Astrocyte (in vitro differentiated cells and primary cell): ENCODE results near the gene SH3BP5L. TPM values are rescaled to one million over a fixed set of nuclear protein-coding genes. Genes with fewer than 3 reads are reported as not detected.
A peak's percentile ranks its signal among the peaks of the same experiment; 100 is the strongest.

Experiments
- DNase-seq: peaks from one replicate; pipeline ENCODE4 v3.0.0-alpha.2; 2010; ENCODE audit warnings: low read depth
- FAIRE-seq: peaks from 2 replicates; lab custom pipeline; 2011; peaks lifted over from hg19 to GRCh38; lab: Jason Lieb, UNC
- H2AFZ ChIP-seq: 2 replicates; pipeline ENCODE4 v1.6.0; 2012; ENCODE audit warnings: low read depth, low read length, inconsistent platforms
- H3K27ac ChIP-seq: 2 replicates; pipeline ENCODE4 v1.5.1; 2011; ENCODE audit warnings: low read depth, low read length, inconsistent platforms
- H3K27me3 ChIP-seq: 2 replicates; pipeline ENCODE4 v1.6.0; 2011; ENCODE audit warnings: low read length, inconsistent platforms; ENCODE audit not compliant: insufficient read depth
- H3K36me3 ChIP-seq: 2 replicates; pipeline ENCODE4 v1.5.1; 2011; ENCODE audit warnings: low read length, inconsistent platforms; ENCODE audit not compliant: insufficient read depth
- H3K4me1 ChIP-seq: 2 replicates; pipeline ENCODE4 v1.5.1; 2011; ENCODE audit warnings: low read length, inconsistent platforms; ENCODE audit not compliant: insufficient read depth
- H3K4me2 ChIP-seq: 2 replicates; pipeline ENCODE4 v1.6.0; 2012; ENCODE audit warnings: low read length, inconsistent platforms
- H3K4me3 ChIP-seq: 2 replicates; pipeline ENCODE4 v1.5.1; 2011; ENCODE audit warnings: low read depth, mild to moderate bottlenecking, low read length, inconsistent platforms; ENCODE audit not compliant: insufficient read depth
- H3K79me2 ChIP-seq: 2 replicates; pipeline ENCODE4 v1.6.0; 2012; ENCODE audit warnings: mild to moderate bottlenecking, low read length, inconsistent platforms; ENCODE audit not compliant: insufficient read depth
- H3K9ac ChIP-seq: 2 replicates; pipeline ENCODE4 v1.6.0; 2012; ENCODE audit warnings: mild to moderate bottlenecking, low read length, inconsistent platforms
- H3K9me3 ChIP-seq: 2 replicates; pipeline ENCODE4 v1.5.1; 2012; ENCODE audit warnings: low read depth, mild to moderate bottlenecking, low read length, inconsistent platforms; ENCODE audit not compliant: insufficient read depth
- H4K20me1 ChIP-seq: 2 replicates; pipeline ENCODE4 v1.6.0; 2012; ENCODE audit warnings: low read length, inconsistent platforms; ENCODE audit not compliant: insufficient read depth
- H3K27ac Mint-ChIP-seq: one replicate; pipeline ENCODE4 v1.8.0; 2021; ENCODE audit warnings: mild to moderate bottlenecking, mixed read lengths; ENCODE audit not compliant: unreplicated experiment
- H3K27me3 Mint-ChIP-seq: one replicate; pipeline ENCODE4 v1.8.0; 2021; ENCODE audit warnings: low read depth, mixed read lengths; ENCODE audit not compliant: unreplicated experiment
- H3K36me3 Mint-ChIP-seq: one replicate; pipeline ENCODE4 v1.8.0; 2021; ENCODE audit warnings: low read depth, mixed read lengths; ENCODE audit not compliant: unreplicated experiment
- H3K4me1 Mint-ChIP-seq: one replicate; pipeline ENCODE4 v1.8.0; 2021; ENCODE audit warnings: low read depth, mixed read lengths; ENCODE audit not compliant: unreplicated experiment
- H3K4me3 Mint-ChIP-seq: one replicate; pipeline ENCODE4 v1.8.0; 2021; ENCODE audit warnings: mild to moderate bottlenecking, moderate library complexity, mixed read lengths; ENCODE audit not compliant: unreplicated experiment
- H3K9me3 Mint-ChIP-seq: one replicate; pipeline ENCODE4 v1.8.0; 2021; ENCODE audit warnings: mild to moderate bottlenecking, mixed read lengths; ENCODE audit not compliant: unreplicated experiment
- CTCF ChIP-seq: IDR thresholded peaks from 2 replicates; pipeline ENCODE4 v1.5.1; 2011; ENCODE audit warnings: low read depth, mild to moderate bottlenecking, inconsistent platforms, low read length, moderate library complexity; ENCODE audit not compliant: insufficient read depth
- EZH2 ChIP-seq: IDR thresholded peaks from 2 replicates; pipeline ENCODE4 v1.6.1; 2012; ENCODE audit warnings: mild to moderate bottlenecking, low read length, inconsistent platforms; ENCODE audit not compliant: insufficient read depth
- total RNA-seq: library from RNA; stranded (reverse); gene quantifications from 2 replicates; pipeline ENCODE4 v1.2.1, GENCODE V29; 2021

Gene SH3BP5L
- total RNA-seq, 1 donor from 2014 or later = 37.7 TPM

- Mint-ChIP-seq H3K4me3 (peak within 1 kb of the TSS; percentile 88), H3K4me1 (peaks cover 10% of the 10 kb centered on the region), H3K27ac (peak within 1 kb of the TSS; percentile 92), H3K27me3 (peaks cover 11% of the 10 kb centered on the region), H3K9me3 (no peaks in the 10 kb centered on the region), H3K36me3 (peaks cover 10% of the 10 kb centered on the region)
- no peaks in the 10 kb centered on the region for H3K9me3 ChIP-seq
- peak within 1 kb of the TSS; percentile 57 for H3K27ac ChIP-seq
- no peak for TF ChIP-seq CTCF
- TF ChIP-seq EZH2 = no peak
- peak within 1 kb of the TSS; percentile 80 for H3K9ac ChIP-seq
- H3K4me1 ChIP-seq = peaks cover 29% of the 10 kb centered on the region
- H3K36me3 ChIP-seq = no peaks in the 10 kb centered on the region
- no peak for FAIRE-seq
- H3K4me3 ChIP-seq = peak within 1 kb of the TSS; percentile 67
- DNase-seq = peak; percentile 94
- H3K27me3 ChIP-seq = no peaks in the 10 kb centered on the region
- H2AFZ ChIP-seq = peak within 1 kb of the TSS; percentile 83
- H3K4me2 ChIP-seq = peak within 1 kb of the TSS; percentile 91
- H3K79me2 ChIP-seq = peaks cover 14% of the 10 kb centered on the region
- peaks cover 7% of the 10 kb centered on the region for H4K20me1 ChIP-seq
Observed at GRCh38 chr1:248858891-248859889, 33.5 kb upstream of the SH3BP5L start, which contains the start of gene ZNF692. ZNF692 (minus strand) TSS chr1:248859085; CDS start chr1:248858309, 776 bp downstream.

DNA sequence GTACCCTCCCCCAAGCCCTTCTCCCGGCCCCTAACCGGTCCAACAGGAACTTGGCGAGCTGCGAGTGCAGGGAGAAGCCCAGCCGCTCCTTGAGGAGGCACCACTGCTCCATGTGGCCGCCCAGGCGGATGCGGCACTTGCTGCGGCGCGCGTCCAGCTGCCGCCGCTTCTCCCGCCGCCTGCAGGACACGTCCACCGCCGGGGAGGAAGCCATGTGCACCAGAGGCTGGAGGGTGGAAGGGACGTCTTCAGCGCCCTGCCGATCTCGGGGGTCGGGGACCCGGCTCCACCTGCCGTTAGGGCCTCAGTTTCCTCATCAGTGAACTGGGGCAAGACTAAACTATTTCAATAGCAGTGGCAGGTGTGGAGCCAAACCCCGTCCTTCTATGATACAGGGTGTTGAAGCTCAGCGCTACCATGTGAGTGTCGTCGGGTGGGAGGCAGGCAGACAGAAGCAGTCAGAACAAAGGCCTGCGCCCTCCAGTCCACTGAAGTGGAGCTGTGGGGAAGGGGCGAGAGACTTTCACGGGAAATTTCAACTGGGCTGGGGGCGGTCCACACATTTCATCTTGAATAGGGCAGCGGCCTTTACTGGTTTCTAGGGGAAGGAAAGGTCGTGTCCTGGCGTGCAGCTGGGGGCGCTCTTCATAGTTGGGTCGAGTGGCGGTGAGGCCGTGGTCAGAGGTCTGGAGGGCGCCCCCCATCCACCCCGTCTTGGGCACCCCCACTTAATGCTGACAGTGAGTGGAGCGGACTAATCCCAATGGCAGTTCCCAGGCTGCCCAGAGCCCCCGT is 32.6 kb upstream of the SH3BP5L start:
- Histone ChIP-seq H3K9ac (peak overlapping the region; percentile 80), H3K27me3 (no peaks in the 10 kb centered on the region), H3K79me2 (peaks cover 14% of the 10 kb centered on the region), H3K9me3 (no peaks in the 10 kb centered on the region), H3K27ac (no peak overlapping the region), H3K4me2 (peak overlapping the region; percentile 91), H3K4me3 (peak overlapping the region; percentile 55), H3K36me3 (no peaks in the 10 kb centered on the region), H4K20me1 (peaks cover 7% of the 10 kb centered on the region), H3K4me1 (peaks cover 23% of the 10 kb centered on the region), H2AFZ (peak overlapping the region; percentile 79)
- peaks cover 10% of the 10 kb centered on the region for H3K4me1 Mint-ChIP-seq
- no peaks in the 10 kb centered on the region for H3K9me3 Mint-ChIP-seq
- peak; percentile 45 for DNase-seq
- peak overlapping the region; percentile 88 for H3K4me3 Mint-ChIP-seq
- H3K27ac Mint-ChIP-seq = peak overlapping the region; percentile 92
- peaks cover 13% of the 10 kb centered on the region for H3K36me3 Mint-ChIP-seq
- FAIRE-seq = no peak
- TF ChIP-seq CTCF (no peak), EZH2 (no peak)
- peaks cover 7% of the 10 kb centered on the region for H3K27me3 Mint-ChIP-seq
